HG03378 (cell line): ENCODE results near the gene MAGI1.

ENCODE experiments used
- ATAC-seq: cut with Tn5 transposase; IDR thresholded peaks from one replicate; pipeline ENCODE4 v1.9.1; 2021; ENCODE audit warnings: mild to moderate bottlenecking, moderate library complexity; ENCODE audit not compliant: unreplicated experiment

MAGI1 gene

GRCh38 chr3:65313666-65314065 lies 725.1 kb downstream of the MAGI1 start:
- no peak for ATAC-seq

- ATAC-seq = no peak
Observed at GRCh38 chr3:65305836-65306235, 732.9 kb downstream of the MAGI1 start.
